HG03039 (cell line): ENCODE data around the gene ODF4.
"Not testable (repeated sequence)": the region's sequence is repeated elsewhere in the genome, so short reads cannot be mapped to it uniquely, and the experiment has no call there.

Source experiments
- ATAC-seq: cut with Tn5 transposase; IDR thresholded peaks from one replicate; pipeline ENCODE4 v1.9.1; 2021; ENCODE audit warnings: mild to moderate bottlenecking, moderate library complexity; ENCODE audit not compliant: unreplicated experiment

ODF4 gene

GRCh38 chr17:8392674-8393469 is 53.2 kb downstream of the ODF4 start:
- ATAC-seq = no peak

DNA sequence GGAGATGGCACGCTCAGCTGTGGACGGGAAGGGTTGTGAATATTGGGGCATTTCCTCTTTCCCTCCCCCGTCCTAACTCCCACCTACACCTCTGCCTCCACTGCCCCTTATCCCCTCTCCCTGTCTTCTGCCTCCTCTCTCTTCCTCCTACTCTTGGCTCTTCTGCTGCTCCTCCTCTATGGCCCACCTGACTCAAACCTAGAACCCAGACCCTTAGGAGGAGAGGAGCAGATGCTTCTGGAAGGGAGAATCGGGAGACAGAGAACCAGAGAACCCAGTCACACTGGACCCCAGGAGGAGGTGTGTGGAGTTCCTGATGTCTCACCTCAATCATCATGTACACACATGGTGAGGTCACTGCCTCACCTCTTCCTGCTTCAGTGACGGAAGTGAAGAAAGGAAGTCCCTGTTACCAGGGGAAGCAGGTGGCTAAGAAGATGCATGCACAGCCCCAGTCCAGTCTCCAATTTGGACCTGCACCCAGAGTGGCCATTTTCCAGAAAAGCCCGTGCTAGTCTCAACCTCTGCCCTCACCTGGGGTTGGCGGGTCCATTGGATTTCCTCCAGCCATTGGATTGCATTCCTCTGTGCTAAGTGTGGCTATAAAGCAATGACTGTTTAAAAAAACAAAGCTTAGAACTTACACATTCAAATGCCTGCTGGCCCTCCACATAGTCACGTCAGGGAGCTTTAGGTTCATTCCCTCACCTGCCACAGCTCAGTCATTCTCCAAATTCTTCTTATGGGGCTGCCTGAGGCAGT is 54.0 kb downstream of the ODF4 start:
- no peak for ATAC-seq

- not testable (repeated sequence) for ATAC-seq
Observed at GRCh38 chr17:8394497-8394896, 54.9 kb downstream of the ODF4 start.
